AG09319 (cell line): Measurements from ENCODE around the gene MEST.
"Not testable (repeated sequence)": the region's sequence is repeated elsewhere in the genome, so short reads cannot be mapped to it uniquely, and the experiment has no call there.

Experiments used
- DNase-seq: peaks from one replicate; pipeline ENCODE4 v3.0.0-alpha.2; 2010; ENCODE audit warnings: low read depth; ENCODE audit errors: extremely low read depth
- TF ChIP-seq, protein P1 (sequence below): IDR thresholded peaks from 2 replicates; pipeline ENCODE4 v1.5.1; 2011; ENCODE audit warnings: low read depth, mild to moderate bottlenecking, inconsistent platforms, low read length, moderate library complexity

MEST gene

DNA sequence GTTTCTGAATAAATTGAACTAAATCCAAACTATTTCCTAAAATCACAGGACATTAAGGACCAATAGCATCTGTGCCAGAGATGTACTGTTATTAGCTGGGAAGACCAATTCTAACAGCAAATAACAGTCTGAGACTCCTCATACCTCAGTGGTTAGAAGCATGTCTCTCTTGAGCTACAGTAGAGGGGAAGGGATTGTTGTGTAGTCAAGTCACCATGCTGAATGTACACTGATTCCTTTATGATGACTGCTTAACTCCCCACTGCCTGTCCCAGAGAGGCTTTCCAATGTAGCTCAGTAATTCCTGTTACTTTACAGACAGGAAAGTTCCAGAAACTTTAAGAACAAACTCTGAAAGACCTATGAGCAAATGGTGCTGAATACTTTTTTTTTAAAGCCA is 13.9 kb downstream of the MEST start:
- TF ChIP-seq, protein P1, sequence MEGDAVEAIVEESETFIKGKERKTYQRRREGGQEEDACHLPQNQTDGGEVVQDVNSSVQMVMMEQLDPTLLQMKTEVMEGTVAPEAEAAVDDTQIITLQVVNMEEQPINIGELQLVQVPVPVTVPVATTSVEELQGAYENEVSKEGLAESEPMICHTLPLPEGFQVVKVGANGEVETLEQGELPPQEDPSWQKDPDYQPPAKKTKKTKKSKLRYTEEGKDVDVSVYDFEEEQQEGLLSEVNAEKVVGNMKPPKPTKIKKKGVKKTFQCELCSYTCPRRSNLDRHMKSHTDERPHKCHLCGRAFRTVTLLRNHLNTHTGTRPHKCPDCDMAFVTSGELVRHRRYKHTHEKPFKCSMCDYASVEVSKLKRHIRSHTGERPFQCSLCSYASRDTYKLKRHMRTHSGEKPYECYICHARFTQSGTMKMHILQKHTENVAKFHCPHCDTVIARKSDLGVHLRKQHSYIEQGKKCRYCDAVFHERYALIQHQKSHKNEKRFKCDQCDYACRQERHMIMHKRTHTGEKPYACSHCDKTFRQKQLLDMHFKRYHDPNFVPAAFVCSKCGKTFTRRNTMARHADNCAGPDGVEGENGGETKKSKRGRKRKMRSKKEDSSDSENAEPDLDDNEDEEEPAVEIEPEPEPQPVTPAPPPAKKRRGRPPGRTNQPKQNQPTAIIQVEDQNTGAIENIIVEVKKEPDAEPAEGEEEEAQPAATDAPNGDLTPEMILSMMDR, result no peak
- DNase-seq, result no peak

DNA sequence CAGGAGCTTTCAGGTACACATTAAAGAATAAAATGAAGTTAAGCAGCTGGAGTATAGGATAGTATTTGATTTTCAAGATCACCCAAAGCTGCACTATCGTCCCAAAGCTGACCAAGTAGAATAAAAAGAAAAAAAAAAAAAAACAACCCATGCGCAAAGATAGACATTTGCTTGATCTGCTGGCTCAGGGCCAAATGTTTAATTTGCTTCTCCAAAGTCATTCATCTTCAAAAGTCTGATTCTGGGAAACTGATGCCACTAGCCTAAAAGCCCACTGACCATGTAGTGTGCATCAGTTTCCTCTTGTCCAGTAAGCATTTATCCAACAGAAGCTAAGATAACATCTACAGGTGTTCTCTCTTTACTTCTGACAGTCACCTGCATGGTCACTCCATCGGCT is 14.5 kb downstream of the MEST start:
- no peak for DNase-seq
- TF ChIP-seq, protein P1, result no peak

DNA sequence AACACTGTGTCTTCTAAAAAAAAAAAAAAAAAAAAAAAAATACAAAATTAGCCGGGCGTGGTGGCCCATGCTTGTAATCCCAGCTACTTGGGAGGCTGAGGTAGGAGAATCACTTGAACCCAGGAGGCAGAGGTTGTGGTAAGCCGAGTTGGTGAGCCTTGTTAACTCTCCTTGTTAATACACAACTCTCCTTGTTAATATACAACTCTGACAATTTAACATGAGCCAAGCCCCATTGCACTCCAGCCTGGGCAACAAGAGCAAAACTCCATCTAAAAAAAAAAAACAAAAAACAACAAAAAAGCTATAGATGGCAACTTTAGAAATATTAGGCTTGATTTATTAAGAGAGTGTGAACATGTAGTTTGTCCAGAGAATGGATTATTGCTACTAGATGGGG is 20.2 kb downstream of the MEST start:
- not testable (repeated sequence) for DNase-seq

DNA sequence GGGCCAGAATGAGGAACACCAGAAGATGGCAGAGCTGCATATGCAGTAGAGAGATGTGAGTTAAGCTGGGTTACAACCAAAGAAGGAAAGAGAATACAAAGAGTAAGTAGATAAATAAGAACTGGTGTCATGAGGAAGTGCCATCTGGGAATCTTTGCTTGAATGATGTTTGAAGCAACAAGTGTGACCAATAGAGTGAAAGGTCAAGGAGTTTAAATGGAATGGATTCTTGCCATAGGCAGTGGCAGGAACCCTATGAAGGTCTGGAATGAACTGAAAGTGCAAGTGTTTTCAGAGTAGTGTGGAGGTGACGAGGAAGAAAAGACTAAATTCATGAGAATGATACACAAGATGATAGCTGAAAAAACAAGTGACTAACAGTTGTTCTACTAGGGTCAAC is 21.6 kb downstream of the MEST start:
- TF ChIP-seq, protein P1, result no peak
- no peak for DNase-seq

DNA sequence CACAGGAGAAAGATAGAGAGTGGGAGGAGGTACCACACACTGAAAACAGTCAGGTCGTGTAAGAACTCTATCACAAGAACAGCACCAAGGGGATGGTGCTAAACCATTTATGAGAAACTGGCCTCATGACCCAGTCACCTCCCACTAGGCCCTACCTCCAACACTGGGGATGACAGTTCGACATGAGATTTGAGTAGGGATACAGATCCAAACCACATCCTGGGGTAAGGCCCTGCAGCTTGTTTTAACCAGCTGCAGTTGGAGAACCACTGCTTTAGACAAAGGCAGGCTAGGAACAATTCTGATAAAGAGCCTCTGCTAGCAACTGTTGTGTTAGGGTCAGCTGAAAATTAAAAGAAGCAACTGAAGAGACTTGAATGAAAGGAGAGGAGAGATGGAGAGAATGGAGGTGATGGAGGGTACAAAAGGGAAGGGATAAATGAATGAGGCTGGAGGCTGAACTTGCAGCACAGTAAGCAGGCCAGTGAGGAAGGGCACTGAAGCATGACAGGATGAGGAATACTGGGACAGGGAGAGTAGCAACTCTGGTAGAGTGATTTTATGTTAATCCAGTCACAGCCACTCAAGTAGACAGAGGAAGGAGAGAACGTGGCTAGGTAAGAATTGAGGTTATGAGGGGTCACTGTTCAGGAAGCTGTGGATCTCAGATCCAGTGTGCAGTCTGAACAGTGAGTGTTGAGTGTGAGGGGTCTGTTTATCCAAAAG is 23.6 kb downstream of the MEST start:
- no peak for DNase-seq
- TF ChIP-seq, protein P1, result no peak

DNA sequence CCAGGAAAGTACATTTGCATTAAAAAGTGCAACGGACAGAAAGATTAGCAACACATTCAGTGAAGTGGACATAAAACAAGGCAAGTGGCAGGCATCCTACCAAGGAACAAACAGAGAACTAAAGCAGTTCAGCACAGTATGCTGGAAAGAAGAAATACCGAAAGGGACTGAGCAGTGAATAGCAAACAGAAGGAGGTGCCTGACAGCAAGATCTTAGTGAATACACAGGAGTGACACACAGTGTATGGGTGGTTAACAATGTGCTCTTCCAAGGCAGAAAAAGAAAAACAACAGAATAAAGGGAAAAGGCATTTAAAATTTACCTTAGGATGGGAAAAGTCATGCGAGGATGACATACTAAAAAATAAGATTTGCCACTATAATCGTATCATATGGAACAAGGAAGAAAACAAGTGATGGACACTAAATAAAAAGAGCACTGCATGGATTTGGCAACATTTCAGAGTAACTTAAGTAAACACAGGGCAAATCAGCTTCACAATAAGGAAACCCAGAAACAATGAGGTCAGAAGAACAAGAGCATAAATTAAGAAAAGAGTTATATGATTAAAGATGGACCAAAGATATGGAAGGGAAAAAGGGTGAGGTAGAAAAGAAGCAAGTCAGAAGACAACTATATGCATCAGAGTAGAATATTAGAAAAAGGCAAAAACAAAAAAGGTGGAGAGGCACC is 29.5 kb downstream of the MEST start:
- TF ChIP-seq, protein P1, result no peak
- no peak for DNase-seq

DNA sequence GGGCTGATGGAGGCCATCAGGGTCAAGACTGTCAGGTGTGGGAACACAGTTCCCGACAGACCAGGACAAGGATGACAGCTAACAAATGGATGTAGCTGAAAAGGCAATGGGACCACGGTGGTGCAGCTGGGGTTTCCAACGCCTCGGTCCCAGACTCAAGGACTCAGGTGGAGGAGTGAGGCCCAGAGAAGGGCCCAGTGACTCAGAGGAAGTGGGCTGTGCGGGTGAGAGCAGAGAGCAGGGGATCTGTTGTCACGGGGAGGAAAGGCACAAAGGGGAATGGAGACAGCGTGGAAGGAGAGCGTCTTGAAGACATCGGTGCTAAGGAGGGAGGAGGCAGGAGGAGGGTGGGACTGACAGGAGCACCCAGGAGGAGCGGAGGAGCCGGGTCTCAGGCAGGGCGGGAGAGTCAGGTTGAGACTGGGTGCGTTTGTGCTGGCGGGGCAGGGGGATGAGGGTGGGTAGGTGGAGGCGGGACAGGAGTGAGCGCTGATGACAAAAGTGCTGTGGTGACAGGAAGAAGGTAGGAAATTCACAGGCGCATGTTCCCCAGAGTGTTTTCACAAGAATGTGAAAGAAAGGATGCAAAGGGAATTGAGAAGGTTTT is 31.7 kb downstream of the MEST start:
- not testable (repeated sequence) for DNase-seq

DNA sequence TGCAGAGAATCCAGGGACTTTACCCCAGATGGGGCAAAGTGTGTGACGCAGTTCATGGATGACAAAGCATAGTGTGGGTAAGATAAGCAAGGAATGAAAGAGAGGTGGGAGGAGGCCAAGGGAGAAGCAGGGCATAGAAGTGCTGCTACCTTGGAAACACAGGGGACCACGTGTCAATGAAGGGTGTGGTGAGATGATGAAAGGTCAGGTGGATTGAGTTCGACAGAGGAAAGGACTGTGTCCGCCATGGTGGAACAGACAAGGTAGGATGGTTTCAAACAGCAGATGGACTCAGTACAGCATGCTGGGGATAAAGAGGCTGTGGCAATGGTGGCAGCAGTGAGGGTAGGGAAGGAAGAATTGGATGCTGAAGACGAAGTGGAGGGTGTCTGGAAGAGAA is 32.7 kb downstream of the MEST start:
- TF ChIP-seq, protein P1, result no peak
- DNase-seq, result no peak

DNA sequence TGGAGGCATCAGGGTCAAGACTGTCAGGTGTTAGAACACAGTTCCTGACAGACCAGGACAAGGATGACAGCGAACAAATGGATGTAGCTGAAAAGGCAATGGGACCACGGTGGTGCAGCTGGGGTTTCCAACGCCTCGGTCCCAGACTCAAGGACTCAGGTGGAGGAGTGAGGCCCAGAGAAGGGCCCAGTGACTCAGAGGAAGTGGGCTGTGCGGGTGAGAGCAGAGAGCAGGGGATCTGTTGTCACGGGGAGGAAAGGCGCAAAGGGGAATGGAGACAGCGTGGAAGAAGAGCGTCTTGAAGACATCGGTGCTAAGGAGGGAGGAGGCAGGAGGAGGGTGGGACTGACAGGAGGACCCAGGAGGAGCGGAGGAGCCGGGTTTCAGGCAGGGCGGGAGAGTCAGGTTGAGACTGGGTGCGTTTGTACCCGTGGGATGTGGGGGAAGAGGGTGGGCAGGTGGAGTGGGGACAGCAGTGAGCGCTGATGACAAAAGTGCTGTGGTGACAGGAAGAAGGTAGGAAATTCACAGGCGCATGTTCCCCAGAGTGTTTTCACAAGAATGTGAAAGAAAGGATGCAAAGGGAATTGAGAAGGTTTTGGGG is 36.0 kb downstream of the MEST start:
- DNase-seq, result not testable (repeated sequence)
